Stimulated activated CD8-positive, alpha-beta memory T cell treated with anti-CD3 and anti-CD28 coated beads, Interleukin-15, amount 100 ng/mL, for 4 hours (primary cell): ENCODE measurements around the gene CRKL.

Experiments used
- DNase-seq, 2 donors: peaks; one replicate each; pipeline ENCODE4 v3.0.0-alpha.2; 2020; ENCODE audit warnings: low read depth in 2 of 2

Gene CRKL

DNA sequence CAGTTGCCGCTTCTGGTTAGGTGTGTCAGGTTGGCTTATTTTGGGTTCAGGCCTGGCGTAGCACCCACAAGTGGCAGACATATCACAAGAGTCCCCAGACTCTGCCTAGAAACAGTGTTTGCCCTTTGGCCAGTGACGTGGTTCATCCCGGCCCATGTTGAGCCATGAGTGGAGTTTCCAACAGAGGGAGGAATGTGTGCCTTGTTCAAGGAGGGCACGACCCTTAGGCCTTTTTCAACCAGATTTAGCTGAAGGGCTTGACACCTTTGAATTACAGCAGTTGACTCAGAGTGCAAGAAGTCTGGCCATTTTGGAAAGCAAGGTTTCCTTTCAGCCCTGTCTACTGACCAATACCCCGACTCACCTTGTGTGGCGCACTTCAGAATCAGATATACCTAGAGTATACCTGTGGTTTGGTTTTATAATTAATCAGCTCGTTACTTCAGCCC, 34.7 kb downstream of the CRKL start:
- no peak for DNase-seq

- no peak for DNase-seq
Observed at GRCh38 chr22:20952544-20953341, 35.5 kb downstream of the CRKL start.

DNA sequence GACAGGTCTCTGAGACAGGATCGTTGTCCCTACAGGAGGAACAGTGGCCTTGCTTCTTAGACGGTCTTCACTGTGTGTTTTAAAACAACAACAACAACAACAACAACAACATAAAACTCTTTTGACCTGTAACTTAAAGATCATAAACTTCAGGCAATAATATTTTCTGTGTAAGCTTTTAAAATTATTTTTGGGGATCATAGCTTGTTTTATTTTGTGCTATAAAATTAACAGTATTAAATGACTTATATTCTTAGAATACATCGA, 36.1 kb downstream of the CRKL start:
- no peak for DNase-seq

- DNase-seq: no peak
Observed at GRCh38 chr22:20953668-20954500, 36.7 kb downstream of the CRKL start.

- no peak for DNase-seq
Observed at GRCh38 chr22:20955548-20955947, 38.3 kb downstream of the CRKL start.

DNA sequence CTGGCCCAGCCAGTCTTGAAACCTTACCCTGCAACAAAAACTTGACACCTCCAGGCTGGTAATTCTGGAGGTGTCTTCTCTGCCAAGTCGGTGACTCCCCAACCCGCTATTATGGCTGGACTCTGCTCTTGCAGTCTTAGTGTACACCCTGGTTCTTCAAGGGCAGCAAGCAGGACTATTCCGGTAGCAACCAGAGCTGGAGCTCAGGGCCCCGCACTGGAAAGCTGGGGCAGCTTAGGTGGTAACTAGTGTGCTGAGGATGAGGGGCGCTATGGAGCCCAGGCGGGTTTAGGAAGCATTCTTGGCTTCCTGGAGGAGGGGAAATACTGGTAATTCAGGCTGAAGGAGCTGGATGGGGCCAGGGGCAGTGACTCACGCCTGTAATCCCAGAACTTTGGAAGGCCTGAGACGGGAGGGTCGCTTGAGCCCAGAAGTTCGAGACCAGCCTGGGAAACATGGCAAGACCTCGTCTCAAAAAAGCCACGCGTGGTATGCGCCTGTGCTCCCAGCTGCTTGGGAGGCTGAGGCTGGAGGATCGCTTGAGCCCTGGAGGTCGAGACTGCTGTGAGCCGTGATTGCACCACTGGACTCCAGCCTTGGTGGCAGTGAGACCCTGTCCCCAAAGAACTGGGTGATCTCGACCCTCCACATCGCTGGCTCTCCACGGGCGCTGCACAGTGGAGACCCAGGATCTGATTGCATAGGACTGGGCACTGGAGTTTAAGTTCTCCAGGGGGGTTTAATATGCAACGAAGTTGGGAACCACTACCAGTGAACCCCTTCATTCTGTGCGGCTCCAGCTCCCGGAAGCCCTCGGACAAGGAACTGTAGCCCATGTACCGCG, 39.3 kb downstream of the CRKL start:
- no peak for DNase-seq

GRCh38 chr22:20957102-20957682, 40.0 kb downstream of the CRKL start:
- no peak for DNase-seq

DNA sequence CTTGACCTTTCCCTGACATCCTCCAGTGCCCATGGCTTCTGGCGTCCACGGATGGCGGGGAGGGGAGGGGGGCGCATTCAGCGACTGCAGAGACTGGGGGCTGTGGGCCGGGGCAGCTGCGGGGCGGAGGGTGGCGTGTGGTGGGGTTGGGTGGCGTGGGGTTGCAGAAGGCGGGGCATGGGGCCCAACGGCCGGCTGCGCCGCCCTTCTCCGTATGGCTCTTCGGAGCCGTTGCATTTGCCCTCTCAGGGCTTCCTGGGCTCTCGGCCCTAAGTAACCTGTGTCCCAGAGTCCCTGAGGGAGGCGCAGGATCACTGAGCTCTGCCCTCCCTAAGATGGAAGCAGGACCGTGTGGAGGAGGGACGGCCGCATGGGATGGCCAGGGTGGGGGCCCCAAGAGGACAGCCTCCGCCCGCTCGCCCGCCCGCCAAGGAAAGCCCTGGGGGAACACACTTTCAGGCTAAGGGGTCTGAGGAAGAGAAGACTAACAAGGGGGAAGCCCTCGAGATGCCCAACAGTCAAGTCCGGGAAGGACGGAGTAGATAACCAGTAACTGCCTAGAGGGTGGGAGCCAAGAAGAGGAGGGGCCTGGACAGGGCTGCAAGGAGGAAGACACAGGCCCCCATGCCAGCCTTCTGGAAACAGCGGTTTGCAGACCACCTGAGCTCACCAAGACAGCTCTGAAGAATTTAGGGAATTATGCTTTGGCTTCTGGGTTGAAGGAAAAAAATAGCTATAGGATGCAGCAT, 40.6 kb downstream of the CRKL start:
- DNase-seq: no peak

DNA sequence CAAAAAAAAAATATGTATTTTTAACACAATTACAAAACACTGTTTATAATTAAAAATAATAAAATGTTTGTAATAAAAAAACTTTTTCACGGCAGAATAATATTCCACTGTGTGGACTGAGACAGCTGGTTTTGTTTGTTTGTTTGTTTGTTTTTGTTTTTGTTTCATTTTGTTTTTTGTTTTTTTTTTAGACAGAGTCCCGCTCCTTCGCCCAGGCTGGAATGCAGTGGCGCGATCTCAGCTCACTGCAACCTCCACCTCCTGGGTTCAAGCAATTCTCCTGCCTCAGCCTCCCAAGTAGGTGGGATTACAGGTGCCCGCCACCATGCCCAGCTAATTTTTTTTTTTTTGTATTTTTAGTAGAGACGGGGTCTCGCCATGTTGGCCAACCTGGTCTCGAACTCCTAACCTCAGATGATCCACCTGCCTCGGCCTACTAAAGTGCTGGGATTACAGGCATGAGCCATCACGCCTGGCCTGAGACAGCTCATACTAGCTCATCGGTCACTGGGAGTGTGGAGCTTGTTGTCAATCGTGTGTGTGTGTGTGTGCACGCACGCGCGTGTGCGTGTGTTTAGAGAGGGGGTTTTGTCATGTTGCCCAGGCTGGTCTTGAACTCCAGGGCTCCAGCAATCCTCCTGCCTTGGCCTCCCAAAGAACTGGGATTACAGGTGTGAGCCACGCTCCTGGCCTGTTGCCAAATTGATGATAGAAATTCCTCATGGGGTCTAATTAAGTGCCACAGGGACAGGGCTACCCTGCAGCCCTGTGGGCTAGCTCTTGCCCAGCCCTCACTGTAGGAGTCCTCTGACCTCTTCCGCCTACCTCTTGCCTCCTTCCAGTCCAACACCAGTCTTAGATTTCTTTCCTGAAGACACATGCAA, 42.6 kb downstream of the CRKL start:
- no peak for DNase-seq

- no peak for DNase-seq
Observed at GRCh38 chr22:20960609-20961008, 43.4 kb downstream of the CRKL start.

DNA sequence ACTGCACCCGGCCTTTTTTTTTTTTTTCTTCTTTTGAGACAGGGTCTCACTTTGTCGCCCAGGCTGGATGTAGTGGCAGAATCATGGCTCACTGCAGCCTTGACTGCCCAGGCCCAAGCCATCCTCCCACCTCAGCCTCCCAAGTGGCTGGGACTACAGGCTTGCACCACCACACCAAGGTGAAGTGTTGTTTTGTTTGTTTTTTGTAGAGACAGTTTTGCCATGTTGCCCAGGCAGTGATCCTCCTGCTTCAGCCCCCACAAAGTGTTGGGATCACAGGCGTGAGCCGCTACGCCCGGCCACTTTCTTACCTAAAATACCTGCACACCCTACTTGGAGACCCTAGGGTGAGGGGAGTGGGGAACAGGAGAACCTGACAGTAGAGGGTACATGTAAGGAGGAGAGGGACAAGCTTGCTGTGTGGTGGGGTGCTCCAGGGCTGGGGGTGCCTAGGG, 45.3 kb downstream of the CRKL start:
- no peak for DNase-seq

- DNase-seq: no peak
Observed at GRCh38 chr22:20963201-20964052, 46.2 kb downstream of the CRKL start.

- no peak for DNase-seq
Observed at GRCh38 chr22:20964090-20964798, 47.0 kb downstream of the CRKL start.

GRCh38 chr22:20964799-20965103, 47.5 kb downstream of the CRKL start:
- no peak for DNase-seq

GRCh38 chr22:20965104-20965887, 48.1 kb downstream of the CRKL start:
- DNase-seq: no peak

DNA sequence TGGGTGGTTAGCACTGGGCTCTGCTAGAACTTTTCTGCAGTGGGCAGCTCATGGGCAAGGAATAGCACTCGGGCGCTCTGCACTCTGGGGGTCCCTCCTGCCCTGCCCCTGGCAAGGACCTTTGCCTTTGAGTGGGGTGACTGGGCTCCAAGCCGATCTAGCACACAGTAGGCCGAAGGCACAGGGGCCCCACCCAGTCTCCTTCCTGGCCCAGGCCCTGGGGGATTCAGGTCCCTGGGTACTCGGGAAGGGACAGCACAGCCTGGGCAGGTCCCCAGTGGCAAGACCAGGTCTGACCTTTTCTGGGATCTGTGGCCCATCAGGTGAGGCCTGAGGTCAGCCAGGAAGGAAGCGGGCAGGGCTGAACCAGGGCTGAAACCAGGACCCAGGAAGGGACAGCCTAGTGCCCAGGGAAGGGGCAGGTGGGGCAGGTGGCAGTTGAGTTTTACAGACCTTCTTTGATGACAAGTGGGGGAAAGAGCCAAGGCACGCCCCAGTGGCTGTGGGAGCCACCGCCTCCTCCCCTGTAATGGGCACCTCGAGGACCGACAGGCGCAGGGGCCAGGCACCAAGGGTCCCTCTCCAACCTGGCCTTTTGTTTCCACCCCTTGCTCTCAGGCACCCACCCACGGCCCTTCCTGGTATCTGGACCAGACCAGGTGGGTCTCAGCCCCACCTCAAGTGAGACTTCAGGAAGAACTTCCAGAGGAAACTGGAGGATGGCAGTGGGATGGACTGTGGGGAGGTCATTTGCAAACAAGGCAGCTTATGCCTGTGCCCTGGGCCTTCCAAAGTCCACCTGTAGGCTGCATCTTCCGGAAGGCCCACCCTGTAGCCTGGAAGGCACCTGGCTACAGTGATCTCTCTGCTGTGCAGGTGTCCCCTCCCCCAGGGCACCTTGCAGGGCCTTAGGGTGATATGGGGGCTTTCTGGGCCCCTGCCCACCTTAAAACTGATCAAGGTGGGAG, 49.0 kb downstream of the CRKL start:
- DNase-seq: no peak
